Activated T-cell treated with anti-CD3 and anti-CD28 coated beads, Interleukin-2, amount 50 U/mL, for 24 hours (primary cell): ENCODE measurements around the gene TUBB8B.
"Not testable (repeated sequence)": the region's sequence is repeated elsewhere in the genome, so short reads cannot be mapped to it uniquely, and the experiment has no call there.

Experiments
- DNase-seq: peaks from one replicate; pipeline ENCODE4 v3.0.0-alpha.2; 2020
- H3K27ac Mint-ChIP-seq: 2 replicates; pipeline ENCODE4 v1.8.0; 2020; ENCODE audit warnings: mild to moderate bottlenecking, mixed read lengths
- H3K27me3 Mint-ChIP-seq: 2 replicates; pipeline ENCODE4 v1.8.0; 2020; ENCODE audit warnings: mixed read lengths
- H3K36me3 Mint-ChIP-seq: 2 replicates; pipeline ENCODE4 v1.8.0; 2020; ENCODE audit warnings: low read depth, mixed read lengths
- H3K4me1 Mint-ChIP-seq: 2 replicates; pipeline ENCODE4 v1.8.0; 2020; ENCODE audit warnings: low read depth, mixed read lengths
- H3K4me3 Mint-ChIP-seq: 2 replicates; pipeline ENCODE4 v1.8.0; 2020; ENCODE audit warnings: mild to moderate bottlenecking, moderate library complexity, mixed read lengths
- H3K9me3 Mint-ChIP-seq: 2 replicates; pipeline ENCODE4 v1.8.0; 2020; ENCODE audit warnings: mixed read lengths

The TUBB8B gene

GRCh38 chr18:49176-49665 is at the start of gene TUBB8B:
Gene TUBB8B, minus strand, starts transcription at chr18:49615. Its CDS starts 58 bp downstream, at chr18:49557.
- not testable (repeated sequence) for DNase-seq, H3K4me1 Mint-ChIP-seq, H3K27ac Mint-ChIP-seq, H3K27me3 Mint-ChIP-seq, H3K9me3 Mint-ChIP-seq, H3K4me3 Mint-ChIP-seq, H3K36me3 Mint-ChIP-seq

DNA sequence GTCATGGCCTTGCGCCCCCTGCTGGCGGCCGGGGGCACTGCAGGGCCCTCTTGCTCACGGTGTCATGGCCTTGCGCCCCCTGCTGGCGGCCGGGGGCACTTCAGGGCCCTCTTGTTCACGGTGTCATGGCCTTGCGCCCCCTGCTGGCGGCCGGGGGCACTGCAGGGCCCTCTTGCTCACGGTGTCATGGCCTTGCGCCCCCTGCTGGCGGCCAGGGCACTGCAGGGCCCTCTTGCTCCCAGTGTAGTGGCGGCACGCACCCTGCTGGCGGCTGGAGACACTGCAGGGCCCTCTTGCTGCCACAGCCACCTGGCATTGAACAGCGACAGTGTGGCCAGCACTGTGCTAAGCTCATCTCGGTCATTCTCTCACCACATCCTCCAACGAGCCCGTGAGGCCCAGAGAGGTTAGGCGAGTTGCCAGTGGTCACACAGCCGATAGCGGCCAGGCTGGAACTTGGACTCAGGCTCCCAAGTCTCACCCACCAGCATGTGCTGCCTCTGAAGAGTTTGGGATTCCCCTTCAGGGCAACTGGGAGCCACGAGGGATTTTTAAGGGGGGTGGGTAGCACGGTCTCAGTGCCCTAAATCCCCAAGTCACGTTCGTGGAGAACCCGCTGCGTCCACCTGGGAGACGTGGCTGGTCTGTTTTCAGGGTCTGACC is 48.0 kb upstream of the TUBB8B start:
- H3K4me1 Mint-ChIP-seq, H3K9me3 Mint-ChIP-seq, DNase-seq, H3K27ac Mint-ChIP-seq, H3K36me3 Mint-ChIP-seq, H3K4me3 Mint-ChIP-seq, H3K27me3 Mint-ChIP-seq: not testable (repeated sequence)

- H3K27ac Mint-ChIP-seq, H3K9me3 Mint-ChIP-seq, H3K27me3 Mint-ChIP-seq, DNase-seq, H3K4me3 Mint-ChIP-seq, H3K4me1 Mint-ChIP-seq, H3K36me3 Mint-ChIP-seq: not testable (repeated sequence)
Observed at GRCh38 chr18:96767-97131, 47.3 kb upstream of the TUBB8B start.

GRCh38 chr18:96101-96766 is 46.8 kb upstream of the TUBB8B start:
- not testable (repeated sequence) for H3K27ac Mint-ChIP-seq

GRCh38 chr18:95580-95979 is 46.2 kb upstream of the TUBB8B start:
- not testable (repeated sequence) for H3K36me3 Mint-ChIP-seq, DNase-seq, H3K27me3 Mint-ChIP-seq, H3K9me3 Mint-ChIP-seq, H3K27ac Mint-ChIP-seq, H3K4me3 Mint-ChIP-seq, H3K4me1 Mint-ChIP-seq

More at GRCh38 chr18:96101-96766, 46.8 kb upstream of the TUBB8B start:
- not testable (repeated sequence) for H3K4me1 Mint-ChIP-seq, H3K4me3 Mint-ChIP-seq, H3K27me3 Mint-ChIP-seq, DNase-seq, H3K36me3 Mint-ChIP-seq, H3K9me3 Mint-ChIP-seq

GRCh38 chr18:93897-94408 is 44.5 kb upstream of the TUBB8B start:
- DNase-seq, H3K4me1 Mint-ChIP-seq, H3K27ac Mint-ChIP-seq, H3K36me3 Mint-ChIP-seq, H3K27me3 Mint-ChIP-seq, H3K4me3 Mint-ChIP-seq, H3K9me3 Mint-ChIP-seq: not testable (repeated sequence)

DNA sequence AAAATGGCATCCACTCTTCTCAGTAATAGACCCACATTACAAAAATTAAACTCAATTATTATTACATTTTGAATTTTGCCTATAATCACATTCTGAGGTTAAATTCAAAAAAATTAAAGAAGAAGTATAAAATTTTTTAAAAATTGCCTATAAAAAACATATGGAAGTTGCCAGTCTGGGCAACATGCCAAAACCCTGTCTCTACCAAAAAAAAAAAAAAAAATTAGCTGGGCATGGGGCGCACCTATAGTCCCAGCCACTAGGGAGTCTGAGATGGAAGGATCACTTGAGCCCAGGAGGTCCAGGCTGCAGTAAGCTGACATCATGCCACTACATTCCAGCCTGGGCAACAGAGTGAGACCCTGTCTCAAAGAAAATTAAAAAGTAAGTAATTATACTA is 42.1 kb upstream of the TUBB8B start:
- H3K36me3 Mint-ChIP-seq, DNase-seq, H3K27ac Mint-ChIP-seq, H3K4me1 Mint-ChIP-seq, H3K4me3 Mint-ChIP-seq, H3K9me3 Mint-ChIP-seq, H3K27me3 Mint-ChIP-seq: not testable (repeated sequence)

GRCh38 chr18:90396-91193 is 41.2 kb upstream of the TUBB8B start:
- not testable (repeated sequence) for H3K36me3 Mint-ChIP-seq, H3K9me3 Mint-ChIP-seq, DNase-seq, H3K4me3 Mint-ChIP-seq, H3K4me1 Mint-ChIP-seq, H3K27ac Mint-ChIP-seq, H3K27me3 Mint-ChIP-seq

GRCh38 chr18:89124-89523 is 39.7 kb upstream of the TUBB8B start:
- DNase-seq, H3K36me3 Mint-ChIP-seq, H3K27ac Mint-ChIP-seq, H3K4me3 Mint-ChIP-seq, H3K4me1 Mint-ChIP-seq, H3K27me3 Mint-ChIP-seq, H3K9me3 Mint-ChIP-seq: not testable (repeated sequence)

DNA sequence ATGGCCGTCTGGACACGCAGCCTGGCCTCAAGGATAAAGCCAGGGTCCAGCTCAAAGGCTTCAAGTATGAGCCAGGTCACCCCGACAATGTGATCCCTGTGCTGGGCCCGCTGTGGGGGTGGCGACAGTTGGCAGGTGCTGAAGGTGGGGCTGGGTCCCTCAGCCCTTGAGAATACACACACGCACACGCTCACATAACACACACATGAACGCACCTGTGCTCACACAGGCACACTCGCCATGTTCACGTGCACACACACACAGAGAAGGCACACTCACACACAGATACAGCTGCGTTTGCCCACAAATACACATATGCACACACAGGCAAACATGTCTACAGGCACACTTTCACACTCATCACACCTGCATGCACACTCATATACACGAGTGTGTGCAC is 35.4 kb upstream of the TUBB8B start:
- H3K36me3 Mint-ChIP-seq, H3K27me3 Mint-ChIP-seq, H3K4me3 Mint-ChIP-seq, H3K4me1 Mint-ChIP-seq, DNase-seq, H3K9me3 Mint-ChIP-seq, H3K27ac Mint-ChIP-seq: not testable (repeated sequence)

- DNase-seq, H3K4me3 Mint-ChIP-seq, H3K27ac Mint-ChIP-seq, H3K27me3 Mint-ChIP-seq, H3K9me3 Mint-ChIP-seq, H3K4me1 Mint-ChIP-seq, H3K36me3 Mint-ChIP-seq: not testable (repeated sequence)
Observed at GRCh38 chr18:82626-83209, 33.3 kb upstream of the TUBB8B start.

GRCh38 chr18:80881-81280 is 31.5 kb upstream of the TUBB8B start:
- not testable (repeated sequence) for H3K9me3 Mint-ChIP-seq, H3K4me3 Mint-ChIP-seq, H3K4me1 Mint-ChIP-seq, H3K36me3 Mint-ChIP-seq, H3K27ac Mint-ChIP-seq, H3K27me3 Mint-ChIP-seq, DNase-seq

- H3K27ac Mint-ChIP-seq, H3K4me3 Mint-ChIP-seq, H3K27me3 Mint-ChIP-seq, H3K36me3 Mint-ChIP-seq, H3K9me3 Mint-ChIP-seq, DNase-seq, H3K4me1 Mint-ChIP-seq: not testable (repeated sequence)
Observed at GRCh38 chr18:80202-80601, 30.8 kb upstream of the TUBB8B start.

- H3K4me3 Mint-ChIP-seq, H3K27ac Mint-ChIP-seq, H3K36me3 Mint-ChIP-seq, H3K9me3 Mint-ChIP-seq, H3K27me3 Mint-ChIP-seq, H3K4me1 Mint-ChIP-seq, DNase-seq: not testable (repeated sequence)
Observed at GRCh38 chr18:75525-76160, 26.2 kb upstream of the TUBB8B start.
